K562 (cell line): ENCODE data around the gene CDH1. TPM values are rescaled to one million over a fixed set of nuclear protein-coding genes. Genes with fewer than 3 reads are reported as not detected.

Source experiments
- ATAC-seq: fragments of 200-7000 bp; cut with Tn5 transposase; 3 replicates; pipeline ENCODE4 v1.9.1; 2020; ENCODE audit warnings: moderate library complexity
- BruUV-seq: library from RNA; stranded (reverse); fragments of 400-500 nt; replicated peaks from 2 replicates; lab custom pipeline; 2021; lab: Mats Ljungman, UMichigan
- CTCF ChIA-PET: fragments of 300-600 bp; formaldehyde crosslinking; extraction: SDS; loops from one replicate; lab custom pipeline; 2021; ENCODE audit warnings: low intra/inter-chr PET ratio; lab: Yijun Ruan, JAX
- POLR2A ChIA-PET: fragments of 300-600, 350-650 bp; sonication (Branson Sonifier 250); formaldehyde crosslinking; extraction: SDS; loops from one replicate; lab custom pipeline; 2021; ENCODE audit warnings: antibody characterized with exemption, inconsistent platforms; lab: Yijun Ruan, JAX
- DNase-seq, 4 experiments: peaks; one replicate each; pipeline versions ENCODE4 v3.0.0 to v3.0.0-alpha.2; 2011 to 2018; ENCODE audit warnings: low spot score in 3 of 4, mixed read lengths in 3 of 4; ENCODE audit errors: extremely low read depth in 1 of 4
- FAIRE-seq: peaks from 2 replicates; lab custom pipeline; 2011; peaks lifted over from hg19 to GRCh38; lab: Jason Lieb, UNC
- H2AFZ ChIP-seq: 2 replicates; pipeline ENCODE4 v1.6.0; 2011; ENCODE audit warnings: low read depth, low read length, control low read depth, inconsistent platforms
- H3K27ac ChIP-seq: fragments of 200-600 bp; 3 replicates; pipeline ENCODE4 v1.8.0; 2011; ENCODE audit warnings: low read depth, mild to moderate bottlenecking, control low read depth, inconsistent platforms, low read length, moderate library complexity, mixed read lengths; ENCODE audit errors: extremely low read depth
- H3K27me3 ChIP-seq, 2 experiments: fragments of 300-600 bp in 1 of 2; 2 replicates in 1 of 2; 3 replicates in 1 of 2; pipeline versions ENCODE4 v1.6.0 to v1.8.0; 2011; ENCODE audit warnings: inconsistent platforms in 2 of 2, low read length in 2 of 2, mild to moderate bottlenecking in 1 of 2, mixed read lengths in 1 of 2, moderate library complexity in 1 of 2; ENCODE audit not compliant: control insufficient read depth in 2 of 2, insufficient read depth in 2 of 2
- H3K36me3 ChIP-seq: fragments of 300-600 bp; 3 replicates; pipeline ENCODE4 v1.8.0; 2011; ENCODE audit warnings: mild to moderate bottlenecking, low read length, inconsistent platforms; ENCODE audit not compliant: control insufficient read depth, insufficient read depth
- H3K4me1 ChIP-seq, 2 experiments: fragments of 200-600 bp in 1 of 2; replicated peaks in 1 of 2; 2 replicates in 1 of 2; 3 replicates in 1 of 2; pipeline versions ENCODE4 v1.5.1 to v1.8.0; 2011; ENCODE audit warnings: inconsistent platforms in 2 of 2, low read length in 2 of 2, mild to moderate bottlenecking in 1 of 2, mixed read lengths in 1 of 2, moderate library complexity in 1 of 2; ENCODE audit not compliant: control insufficient read depth in 2 of 2, insufficient read depth in 2 of 2
- H3K4me2 ChIP-seq: 2 replicates; pipeline ENCODE4 v1.6.1; 2011; ENCODE audit warnings: low read length, control low read depth, inconsistent platforms, mixed read lengths; ENCODE audit not compliant: insufficient read depth
- H3K4me3 ChIP-seq: fragments of 200-600 bp; sonication (generic), shearing (Covaris generic); 2 replicates; pipeline ENCODE4 v1.5.1; 2016; ENCODE audit warnings: control low read depth, inconsistent platforms
- H3K79me2 ChIP-seq: fragments of 200-600 bp; 3 replicates; pipeline ENCODE4 v1.8.0; 2011; ENCODE audit warnings: low read length, inconsistent platforms; ENCODE audit not compliant: control insufficient read depth, insufficient read depth
- H3K9ac ChIP-seq, 2 experiments: 2 replicates each; pipeline versions ENCODE4 v1.6.0 to v1.6.1; 2011; ENCODE audit warnings: low read depth in 2 of 2, low read length in 2 of 2, control low read depth in 1 of 2, inconsistent platforms in 1 of 2, mild to moderate bottlenecking in 1 of 2, mixed read lengths in 1 of 2; ENCODE audit not compliant: insufficient read depth in 1 of 2
- H3K9me1 ChIP-seq: one replicate; pipeline ENCODE4 v1.6.0; 2011; ENCODE audit warnings: inconsistent platforms, mild to moderate bottlenecking, low read length, moderate library complexity; ENCODE audit not compliant: control insufficient read depth, insufficient read depth
- H3K9me3 ChIP-seq: replicated peaks from 2 replicates; pipeline ENCODE4 v1.5.1; 2011; ENCODE audit warnings: low read depth, low read length, inconsistent platforms; ENCODE audit not compliant: control insufficient read depth, insufficient read depth
- H4K20me1 ChIP-seq: replicated peaks from 2 replicates; pipeline ENCODE4 v1.6.1; 2011; ENCODE audit warnings: low read length, inconsistent platforms, mixed read lengths; ENCODE audit not compliant: control insufficient read depth, insufficient read depth
- CBFA2T2 ChIP-seq: fragments of 450-650 bp; conservative IDR thresholded peaks from 2 replicates; pipeline ENCODE4 v1.6.1; 2017; ENCODE audit warnings: mild to moderate bottlenecking
- CTBP1 ChIP-seq: fragments of 450-650 bp; IDR thresholded peaks from 2 replicates; pipeline ENCODE4 v1.6.1; 2016; ENCODE audit warnings: borderline replicate concordance
- IFI16 ChIP-seq: fragments of 250-450 bp; sonication (Bioruptor Pico); IDR thresholded peaks from 2 replicates; pipeline ENCODE4 v2.1.2; 2022; ENCODE audit warnings: mild to moderate bottlenecking, inconsistent platforms
- JUND ChIP-seq, 2 experiments: IDR thresholded peaks; 2 replicates in 1 of 2; 3 replicates in 1 of 2; pipeline ENCODE4 v1.6.1; 2011; ENCODE audit warnings: borderline replicate concordance in 2 of 2, low read depth in 2 of 2, low read length in 2 of 2, improper control_type of control experiment in 1 of 2, missing biosample characterization in 1 of 2, missing genetic modification characterization in 1 of 2, missing genetic modification reagents in 1 of 2
- NFE2 ChIP-seq: IDR thresholded peaks from 2 replicates; pipeline ENCODE4 v1.6.1; 2014; ENCODE audit warnings: antibody characterized with exemption, low read depth
- PURB ChIP-seq: sonication (generic); formaldehyde crosslinking; IDR thresholded peaks from 2 replicates; pipeline ENCODE4 v1.9.0; 2021; ENCODE audit warnings: low read depth, mild to moderate bottlenecking, missing genetic modification reagents
- ZNF121 ChIP-seq: sonication (generic); formaldehyde crosslinking; conservative IDR thresholded peaks from 2 replicates; pipeline ENCODE4 v1.8.0; 2022; ENCODE audit warnings: missing genetic modification reagents
- ZNF146 ChIP-seq: IDR thresholded peaks from one replicate; pipeline ENCODE4 v1.6.1; 2018; ENCODE audit warnings: missing compliant biosample characterization; ENCODE audit not compliant: unreplicated experiment
- ZNF224 ChIP-seq: sonication (generic); formaldehyde crosslinking; IDR thresholded peaks from 2 replicates; pipeline ENCODE4 v1.8.0; 2022; ENCODE audit warnings: mild to moderate bottlenecking, missing genetic modification reagents
- WGBS: fragments of 100-300 bp; shearing (Covaris generic); methylation state at CpG from one replicate; pipeline ENCODE4 v1.1.6; 2016; ENCODE audit warnings: low coverage, mixed read lengths; ENCODE audit not compliant: insufficient coverage; ENCODE audit errors: missing lambda C conversion rate; 5-methylcytosine and 5-hydroxymethylcytosine counted together
- in situ Hi-C: fragments of 300-500 bp; cut with MboI; formaldehyde crosslinking; loops from 4 replicates; pipeline ENCODE4 v1.15.0; 2018; ENCODE audit warnings: inconsistent platforms, mixed read lengths
- intact Hi-C: fragments of 100-400 bp; cut with micrococcal nuclease; formaldehyde crosslinking; loops from 2 replicates; pipeline ENCODE4 v1.14.2; 2022
- polyA plus RNA-seq, 8 experiments: library from polyadenylated mRNA; depleted of rRNA in 4 of 8; stranded (reverse) in 5 of 8; unstranded in 3 of 8; fragments of >200 nt; fragmentation: Nextera tagmentation in 2 of 8; fragmentation: Illumina TruSeq in 1 of 8; extraction: Ambion mirVana in 2 of 8; extraction: Trizol in 1 of 8; gene quantifications; 2 replicates each; pipeline versions ENCODE4 v1.2.1 to v1.2.3, GENCODE V29; 2011 to 2014; ENCODE audit warnings: inconsistent platforms in 1 of 8, missing spikeins in 1 of 8
- total RNA-seq, 7 experiments: library from RNA; depleted of rRNA in 6 of 7; stranded (reverse); fragments of >200 nt in 6 of 7; fragmentation: Illumina TruSeq in 2 of 7; extraction: Trizol in 2 of 7; gene quantifications; 2 replicates each; pipeline versions ENCODE4 v1.2.1 to v1.2.3, GENCODE V29; 2011 to 2021; ENCODE audit warnings: low replicate concordance in 1 of 7
- TF ChIP-seq, protein P1 (sequence below): fragments of 250-450 bp; sonication (Bioruptor Pico); IDR thresholded peaks from 2 replicates; pipeline ENCODE4 v1.4.0; 2020; ENCODE audit warnings: borderline replicate concordance
- TF ChIP-seq, protein P2 (sequence below): sonication (generic); formaldehyde crosslinking; IDR thresholded peaks from 2 replicates; pipeline ENCODE4 v1.8.0; 2022; ENCODE audit warnings: mild to moderate bottlenecking, missing genetic modification reagents
- TF ChIP-seq, protein P3 (sequence below), 3 experiments: IDR thresholded peaks in 2 of 3; conservative IDR thresholded peaks in 1 of 3; 2 replicates each; pipeline ENCODE4 v1.5.1; 2011 to 2012; ENCODE audit warnings: low read length in 3 of 3, mild to moderate bottlenecking in 3 of 3, control low read depth in 2 of 3, improper control_type of control experiment in 1 of 3, inconsistent platforms in 1 of 3, low read depth in 1 of 3, mixed read lengths in 1 of 3, moderate library complexity in 1 of 3; ENCODE audit not compliant: insufficient read depth in 2 of 3
- TF ChIP-seq, protein P4 (sequence below): IDR thresholded peaks from 2 replicates; pipeline ENCODE4 v1.6.1; 2011; ENCODE audit warnings: borderline replicate concordance, low read depth, mild to moderate bottlenecking, moderate library complexity, low read length; ENCODE audit not compliant: insufficient read depth, poor library complexity, severe bottlenecking

Gene CDH1
- total and polyA plus RNA-seq, 9 of the 15 experiments (the other 6 are each of a cell fraction or from before 2014, with no cell fraction given): 0.01 to 0.69 TPM; not detected in 7

DNA sequence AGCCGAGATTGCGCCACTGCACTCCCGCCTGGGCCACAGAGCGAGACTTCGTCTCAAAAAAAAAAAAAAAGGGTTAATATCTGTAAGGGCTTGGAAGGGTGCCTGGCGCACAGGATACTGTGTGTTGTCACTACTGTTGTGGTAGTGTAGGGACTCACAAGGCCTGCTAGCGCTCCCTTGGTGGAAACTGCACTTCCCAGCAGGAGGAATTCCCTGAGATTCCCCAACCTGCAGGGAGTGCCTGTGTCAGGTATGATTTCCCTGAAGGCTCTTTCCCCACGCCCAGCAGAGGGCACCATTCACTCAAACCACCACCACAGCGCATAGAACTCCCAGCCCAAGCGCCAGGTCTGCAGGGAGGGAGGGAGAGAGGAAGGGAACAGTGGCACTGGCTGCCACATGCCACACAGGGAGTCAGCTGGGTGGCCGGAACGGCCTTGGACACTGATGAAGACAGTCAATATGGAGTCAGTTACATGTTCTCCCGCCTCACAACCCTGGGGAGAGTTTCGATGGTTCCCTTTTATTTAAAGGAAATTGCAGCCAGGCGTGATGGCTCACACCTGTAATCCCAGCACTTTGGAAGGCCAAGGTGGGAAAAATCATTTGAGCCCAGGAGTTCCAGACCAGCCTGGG, 32.7 kb upstream of the CDH1 start:
- in situ Hi-C loops: loop anchor here (10.0 kb wide), 1 partner anchor 410 kb away; no protein-coding TSS in a partner anchor
- Histone ChIP-seq H3K4me2 (no peak overlapping the region), H3K79me2 (no peaks in the 10 kb centered on the region), H3K27ac (no peak overlapping the region), H4K20me1 (no peaks in the 10 kb centered on the region), H3K27me3 (peaks cover 11 to 16% of the 10 kb centered on the region in 2 experiments), H3K4me1 (peaks cover 9 to 13% of the 10 kb centered on the region in 2 experiments; a peak in 4 of 5 replicates), H3K4me3 (no peak overlapping the region), H3K9ac (no peak overlapping the region), H3K9me3 (no peaks in the 10 kb centered on the region), H3K36me3 (no peaks in the 10 kb centered on the region), H3K9me1 (no peaks in the 10 kb centered on the region), H2AFZ (no peak overlapping the region)
- ATAC-seq: peak; percentile 90
- no TSS peak for BruUV-seq
- peak; percentile 89 for FAIRE-seq
- peak; percentile 71 to 83 (median 74) for DNase-seq
- POLR2A ChIA-PET: no interaction called here
- CTCF ChIA-PET: interaction anchor here (0.6 to 6.4 kb wide), 11 partner anchors 14 to 420 kb away, joined by 3 to 60 read pairs (median 3); partner anchors contain the start of genes HAS3 and TANGO6
- intact Hi-C loops: loop anchor here (1.0 to 10.0 kb wide), 2 partner anchors 96 to 420 kb away; no protein-coding TSS in a partner anchor
- 29% methylated on average over 9 of the region's 15 CpGs for WGBS
- TF ChIP-seq, protein P1, sequence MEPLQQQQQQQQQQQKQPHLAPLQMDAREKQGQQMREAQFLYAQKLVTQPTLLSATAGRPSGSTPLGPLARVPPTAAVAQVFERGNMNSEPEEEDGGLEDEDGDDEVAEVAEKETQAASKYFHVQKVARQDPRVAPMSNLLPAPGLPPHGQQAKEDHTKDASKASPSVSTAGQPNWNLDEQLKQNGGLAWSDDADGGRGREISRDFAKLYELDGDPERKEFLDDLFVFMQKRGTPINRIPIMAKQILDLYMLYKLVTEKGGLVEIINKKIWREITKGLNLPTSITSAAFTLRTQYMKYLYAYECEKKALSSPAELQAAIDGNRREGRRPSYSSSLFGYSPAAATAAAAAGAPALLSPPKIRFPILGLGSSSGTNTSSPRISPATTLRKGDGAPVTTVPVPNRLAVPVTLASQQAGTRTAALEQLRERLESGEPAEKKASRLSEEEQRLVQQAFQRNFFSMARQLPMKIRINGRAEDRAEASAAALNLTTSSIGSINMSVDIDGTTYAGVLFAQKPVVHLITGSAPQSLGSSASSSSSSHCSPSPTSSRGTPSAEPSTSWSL (CRISPR knock-in tag): no peak
- TF ChIP-seq, protein P2, sequence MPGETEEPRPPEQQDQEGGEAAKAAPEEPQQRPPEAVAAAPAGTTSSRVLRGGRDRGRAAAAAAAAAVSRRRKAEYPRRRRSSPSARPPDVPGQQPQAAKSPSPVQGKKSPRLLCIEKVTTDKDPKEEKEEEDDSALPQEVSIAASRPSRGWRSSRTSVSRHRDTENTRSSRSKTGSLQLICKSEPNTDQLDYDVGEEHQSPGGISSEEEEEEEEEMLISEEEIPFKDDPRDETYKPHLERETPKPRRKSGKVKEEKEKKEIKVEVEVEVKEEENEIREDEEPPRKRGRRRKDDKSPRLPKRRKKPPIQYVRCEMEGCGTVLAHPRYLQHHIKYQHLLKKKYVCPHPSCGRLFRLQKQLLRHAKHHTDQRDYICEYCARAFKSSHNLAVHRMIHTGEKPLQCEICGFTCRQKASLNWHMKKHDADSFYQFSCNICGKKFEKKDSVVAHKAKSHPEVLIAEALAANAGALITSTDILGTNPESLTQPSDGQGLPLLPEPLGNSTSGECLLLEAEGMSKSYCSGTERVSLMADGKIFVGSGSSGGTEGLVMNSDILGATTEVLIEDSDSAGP (CRISPR knock-in tag): no peak
- TF ChIP-seq ZNF224 (no peak), CTBP1 (no peak; the same call in 1 of the 2 replicates), PURB (no peak), ZNF121 (CRISPR knock-in tag) (no peak), IFI16 (CRISPR knock-in tag) (no peak), ZNF146 (CRISPR knock-in tag) (no peak), JUND (IDR thresholded peaks at IDR 0.05; ENCODE audit: borderline replicate concordance, low read depth, low read length) (peak; percentile 40; the same call in 1 of the 2 replicates), JUND (tag; IDR thresholded peaks at IDR 0.05; ENCODE audit: borderline replicate concordance, low read depth, low read length) (no peak; the same call in 2 of the 3 replicates), NFE2 (no peak), CBFA2T2 (no peak)
- TF ChIP-seq, protein P3, sequence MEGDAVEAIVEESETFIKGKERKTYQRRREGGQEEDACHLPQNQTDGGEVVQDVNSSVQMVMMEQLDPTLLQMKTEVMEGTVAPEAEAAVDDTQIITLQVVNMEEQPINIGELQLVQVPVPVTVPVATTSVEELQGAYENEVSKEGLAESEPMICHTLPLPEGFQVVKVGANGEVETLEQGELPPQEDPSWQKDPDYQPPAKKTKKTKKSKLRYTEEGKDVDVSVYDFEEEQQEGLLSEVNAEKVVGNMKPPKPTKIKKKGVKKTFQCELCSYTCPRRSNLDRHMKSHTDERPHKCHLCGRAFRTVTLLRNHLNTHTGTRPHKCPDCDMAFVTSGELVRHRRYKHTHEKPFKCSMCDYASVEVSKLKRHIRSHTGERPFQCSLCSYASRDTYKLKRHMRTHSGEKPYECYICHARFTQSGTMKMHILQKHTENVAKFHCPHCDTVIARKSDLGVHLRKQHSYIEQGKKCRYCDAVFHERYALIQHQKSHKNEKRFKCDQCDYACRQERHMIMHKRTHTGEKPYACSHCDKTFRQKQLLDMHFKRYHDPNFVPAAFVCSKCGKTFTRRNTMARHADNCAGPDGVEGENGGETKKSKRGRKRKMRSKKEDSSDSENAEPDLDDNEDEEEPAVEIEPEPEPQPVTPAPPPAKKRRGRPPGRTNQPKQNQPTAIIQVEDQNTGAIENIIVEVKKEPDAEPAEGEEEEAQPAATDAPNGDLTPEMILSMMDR (IDR thresholded peaks at IDR 0.05 in 2 of 3, conservative IDR thresholded peaks at IDR 0.05 in 1 of 3; ENCODE audit: insufficient read depth in 2 of 3, low read depth in 1 of 3, low read length in 3 of 3): peak; percentile 88 to 95 (median 94)
- TF ChIP-seq, protein P4, sequence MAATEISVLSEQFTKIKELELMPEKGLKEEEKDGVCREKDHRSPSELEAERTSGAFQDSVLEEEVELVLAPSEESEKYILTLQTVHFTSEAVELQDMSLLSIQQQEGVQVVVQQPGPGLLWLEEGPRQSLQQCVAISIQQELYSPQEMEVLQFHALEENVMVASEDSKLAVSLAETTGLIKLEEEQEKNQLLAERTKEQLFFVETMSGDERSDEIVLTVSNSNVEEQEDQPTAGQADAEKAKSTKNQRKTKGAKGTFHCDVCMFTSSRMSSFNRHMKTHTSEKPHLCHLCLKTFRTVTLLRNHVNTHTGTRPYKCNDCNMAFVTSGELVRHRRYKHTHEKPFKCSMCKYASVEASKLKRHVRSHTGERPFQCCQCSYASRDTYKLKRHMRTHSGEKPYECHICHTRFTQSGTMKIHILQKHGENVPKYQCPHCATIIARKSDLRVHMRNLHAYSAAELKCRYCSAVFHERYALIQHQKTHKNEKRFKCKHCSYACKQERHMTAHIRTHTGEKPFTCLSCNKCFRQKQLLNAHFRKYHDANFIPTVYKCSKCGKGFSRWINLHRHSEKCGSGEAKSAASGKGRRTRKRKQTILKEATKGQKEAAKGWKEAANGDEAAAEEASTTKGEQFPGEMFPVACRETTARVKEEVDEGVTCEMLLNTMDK: peak; percentile 22
